Measurements from ENCODE around the gene CCL21. TPM values are rescaled to one million over a fixed set of nuclear protein-coding genes. Genes with fewer than 3 reads are reported as not detected.

CCL21 gene
- total RNA-seq, 1 donor from 2014 or later = not detected

GRCh38 chr9:34689512-34689911 lies 20.4 kb downstream of the CCL21 start:
- no peaks in the 10 kb centered on the region for H3K27me3 ChIP-seq (ENCODE audit: control insufficient read depth, insufficient read depth, low read length)
- TF ChIP-seq, protein P1, sequence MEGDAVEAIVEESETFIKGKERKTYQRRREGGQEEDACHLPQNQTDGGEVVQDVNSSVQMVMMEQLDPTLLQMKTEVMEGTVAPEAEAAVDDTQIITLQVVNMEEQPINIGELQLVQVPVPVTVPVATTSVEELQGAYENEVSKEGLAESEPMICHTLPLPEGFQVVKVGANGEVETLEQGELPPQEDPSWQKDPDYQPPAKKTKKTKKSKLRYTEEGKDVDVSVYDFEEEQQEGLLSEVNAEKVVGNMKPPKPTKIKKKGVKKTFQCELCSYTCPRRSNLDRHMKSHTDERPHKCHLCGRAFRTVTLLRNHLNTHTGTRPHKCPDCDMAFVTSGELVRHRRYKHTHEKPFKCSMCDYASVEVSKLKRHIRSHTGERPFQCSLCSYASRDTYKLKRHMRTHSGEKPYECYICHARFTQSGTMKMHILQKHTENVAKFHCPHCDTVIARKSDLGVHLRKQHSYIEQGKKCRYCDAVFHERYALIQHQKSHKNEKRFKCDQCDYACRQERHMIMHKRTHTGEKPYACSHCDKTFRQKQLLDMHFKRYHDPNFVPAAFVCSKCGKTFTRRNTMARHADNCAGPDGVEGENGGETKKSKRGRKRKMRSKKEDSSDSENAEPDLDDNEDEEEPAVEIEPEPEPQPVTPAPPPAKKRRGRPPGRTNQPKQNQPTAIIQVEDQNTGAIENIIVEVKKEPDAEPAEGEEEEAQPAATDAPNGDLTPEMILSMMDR (IDR thresholded peaks at IDR 0.05; ENCODE audit: insufficient read depth, low read length, severe bottlenecking) = no peak
- no peak overlapping the region for H3K4me3 ChIP-seq (ENCODE audit: low read depth, low read length)
- FAIRE-seq = no peak
- no peak for DNase-seq (ENCODE audit: low read depth)
- H3K36me3 ChIP-seq (ENCODE audit: control insufficient read depth, insufficient read depth, low read length) = no peaks in the 10 kb centered on the region

GRCh38 chr9:34689116-34689470 lies 20.8 kb downstream of the CCL21 start:
- no peaks in the 10 kb centered on the region for H3K27me3 ChIP-seq (ENCODE audit: control insufficient read depth, insufficient read depth, low read length)
- H3K36me3 ChIP-seq (ENCODE audit: control insufficient read depth, insufficient read depth, low read length) = no peaks in the 10 kb centered on the region
- H3K4me3 ChIP-seq (ENCODE audit: low read depth, low read length) = no peak overlapping the region
- DNase-seq (ENCODE audit: low read depth) (no peak), FAIRE-seq (peak; percentile 55)
- TF ChIP-seq, protein P1 (IDR thresholded peaks at IDR 0.05; ENCODE audit: insufficient read depth, low read length, severe bottlenecking) = no peak

GRCh38 chr9:34688329-34689115 lies 21.4 kb downstream of the CCL21 start:
- DNase-seq (ENCODE audit: low read depth) (no peak), FAIRE-seq (peak; percentile 86)
- Histone ChIP-seq H3K36me3 (ENCODE audit: control insufficient read depth, insufficient read depth, low read length) (no peaks in the 10 kb centered on the region), H3K27me3 (ENCODE audit: control insufficient read depth, insufficient read depth, low read length) (no peaks in the 10 kb centered on the region), H3K4me3 (ENCODE audit: low read depth, low read length) (no peak overlapping the region)
- TF ChIP-seq, protein P1 (IDR thresholded peaks at IDR 0.05; ENCODE audit: insufficient read depth, low read length, severe bottlenecking) = no peak

- no peak for DNase-seq (ENCODE audit: low read depth)
- peak; percentile 47 for FAIRE-seq
- TF ChIP-seq, protein P1 (IDR thresholded peaks at IDR 0.05; ENCODE audit: insufficient read depth, low read length, severe bottlenecking) = no peak
- Histone ChIP-seq H3K27me3 (ENCODE audit: control insufficient read depth, insufficient read depth, low read length) (no peaks in the 10 kb centered on the region), H3K4me3 (ENCODE audit: low read depth, low read length) (no peak overlapping the region), H3K36me3 (ENCODE audit: control insufficient read depth, insufficient read depth, low read length) (no peaks in the 10 kb centered on the region)
Observed at GRCh38 chr9:34687276-34688030, 22.5 kb downstream of the CCL21 start.

GRCh38 chr9:34686732-34687131 lies 23.2 kb downstream of the CCL21 start:
- Histone ChIP-seq H3K4me3 (ENCODE audit: low read depth, low read length) (no peak overlapping the region), H3K36me3 (ENCODE audit: control insufficient read depth, insufficient read depth, low read length) (no peaks in the 10 kb centered on the region), H3K27me3 (ENCODE audit: control insufficient read depth, insufficient read depth, low read length) (no peaks in the 10 kb centered on the region)
- TF ChIP-seq, protein P1 (IDR thresholded peaks at IDR 0.05; ENCODE audit: insufficient read depth, low read length, severe bottlenecking) = no peak
- no peak for FAIRE-seq
- no peak for DNase-seq (ENCODE audit: low read depth)
